HTR-8/SVneo (cell line): ENCODE measurements around the gene ZNF354C.

Experiments
- DNase-seq: peaks from one replicate; pipeline ENCODE4 v3.0.0; 2011; ENCODE audit warnings: low spot score, mixed read lengths; ENCODE audit not compliant: insufficient read length
- FAIRE-seq: peaks from 2 replicates; lab custom pipeline; 2011; peaks lifted over from hg19 to GRCh38; lab: Jason Lieb, UNC

Gene ZNF354C

DNA sequence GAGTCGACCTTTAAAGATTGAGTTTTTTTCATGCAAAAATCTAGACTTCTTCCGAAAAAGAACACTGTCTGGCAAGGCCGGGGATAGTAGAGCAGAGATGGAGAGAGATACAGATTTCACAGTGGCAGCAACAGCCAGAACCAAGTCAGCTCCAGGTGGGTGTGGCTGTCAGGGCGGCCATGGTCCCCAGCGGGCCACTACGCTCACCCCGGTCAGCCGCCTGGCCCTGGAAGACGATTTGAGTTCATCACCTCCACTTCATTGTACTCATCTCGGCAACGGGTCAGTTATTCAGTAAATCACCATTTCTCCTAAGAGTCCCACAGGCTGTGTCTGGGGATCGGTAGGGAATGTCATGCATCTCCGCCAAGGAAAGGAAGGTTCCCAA, 53.0 kb downstream of the ZNF354C start:
- FAIRE-seq (no peak), DNase-seq (no peak)

DNA sequence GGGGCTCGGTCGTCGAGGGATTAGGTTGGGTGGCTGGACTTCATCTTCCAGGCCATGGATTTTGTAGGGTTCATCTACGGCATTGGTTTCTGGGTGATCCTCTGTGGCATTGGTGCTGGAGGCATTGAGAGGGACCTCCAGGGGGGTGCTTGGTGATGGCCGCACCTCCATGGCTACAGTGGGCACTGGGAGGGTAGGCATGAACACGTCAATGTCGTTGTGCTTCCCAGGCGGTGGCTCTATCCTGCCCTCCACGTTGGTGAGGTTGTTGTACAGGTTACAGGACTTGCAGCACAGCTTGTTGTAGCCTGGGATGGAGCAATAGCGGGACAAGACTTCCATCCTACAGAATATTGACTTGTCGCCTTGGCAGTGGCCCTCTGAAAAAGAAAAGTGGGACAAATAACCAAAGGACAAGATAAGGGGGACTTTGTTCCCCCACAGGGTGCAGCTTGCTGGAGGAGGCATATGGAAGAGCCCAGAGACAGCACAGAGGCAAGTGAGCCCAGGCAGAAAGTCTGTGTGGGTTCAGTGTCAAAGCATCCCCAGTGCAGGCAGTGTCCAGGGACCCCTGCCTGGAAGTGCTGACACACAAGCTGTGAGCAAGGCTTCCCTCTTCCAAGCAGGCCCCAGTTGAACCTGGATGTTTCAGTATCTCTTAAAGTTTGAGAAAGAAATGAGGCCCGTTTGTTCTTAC, 53.9 kb downstream of the ZNF354C start:
- DNase-seq, result no peak
- no peak for FAIRE-seq

DNA sequence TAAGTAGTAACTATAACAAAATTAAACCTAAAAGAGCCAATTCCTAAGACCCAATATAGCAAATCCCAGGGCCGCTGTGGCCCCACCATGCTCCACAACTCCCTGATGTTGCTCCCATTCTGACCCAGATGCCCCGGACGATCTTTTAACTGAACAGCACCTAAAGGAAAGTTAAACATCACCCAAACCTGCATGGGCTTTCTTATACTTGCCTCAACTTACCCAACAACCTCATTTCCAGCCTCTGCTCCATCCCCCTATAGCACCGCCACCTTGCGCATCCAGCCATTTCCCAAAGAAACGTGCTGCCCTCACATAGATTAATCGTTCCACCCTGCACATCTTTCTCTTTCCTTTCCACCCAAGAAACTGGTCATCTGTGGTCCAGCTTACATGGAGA, 54.6 kb downstream of the ZNF354C start:
- DNase-seq (no peak), FAIRE-seq (no peak)

- no peak for FAIRE-seq
- no peak for DNase-seq
These were observed 55.1 kb downstream of the ZNF354C start for GRCh38 chr5:179115307-179115706.

GRCh38 chr5:179115845-179116524, 55.8 kb downstream of the ZNF354C start:
- DNase-seq, result no peak
- FAIRE-seq, result no peak

GRCh38 chr5:179118338-179118737, 58.2 kb downstream of the ZNF354C start:
- DNase-seq (no peak), FAIRE-seq (no peak)

- FAIRE-seq, result no peak
- DNase-seq, result no peak
These were observed 58.7 kb downstream of the ZNF354C start for GRCh38 chr5:179118756-179119414.

DNA sequence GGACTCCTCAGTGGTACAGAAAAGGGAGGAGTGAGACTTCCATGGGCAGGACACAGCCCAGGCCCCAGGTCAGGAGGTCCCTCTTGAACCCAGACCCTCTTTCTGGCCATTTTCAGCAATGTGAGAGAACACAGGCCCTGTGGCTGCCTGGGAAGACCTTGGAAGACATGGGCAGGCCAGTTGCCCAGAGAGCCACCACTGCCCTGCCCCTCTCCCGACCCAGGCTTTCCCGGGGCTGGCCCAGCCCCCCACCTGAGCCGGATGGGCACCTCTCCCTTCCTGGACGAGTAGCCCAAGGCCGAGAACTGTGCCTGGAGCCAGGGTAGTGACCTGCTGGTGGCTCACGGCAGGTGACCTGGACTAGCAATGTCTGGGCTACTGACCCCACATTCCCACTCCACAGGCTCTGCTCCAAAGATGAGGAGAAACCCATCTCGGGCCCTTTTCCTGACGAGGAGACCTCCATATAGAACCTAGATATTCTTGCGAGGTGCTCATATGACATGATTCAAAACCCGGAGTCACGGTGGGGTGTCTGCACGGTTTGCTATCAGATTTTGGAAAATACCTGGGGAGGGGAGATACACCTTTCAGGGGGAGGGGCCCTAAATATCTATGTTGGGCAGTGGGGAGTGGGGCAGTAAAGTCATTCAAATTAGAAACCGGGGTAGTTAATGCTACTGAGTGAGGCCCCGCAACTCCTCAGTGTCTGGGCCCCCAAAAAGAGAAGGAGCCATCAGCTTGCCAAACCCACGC, 59.4 kb downstream of the ZNF354C start:
- FAIRE-seq (no peak), DNase-seq (no peak)

GRCh38 chr5:179120421-179120861, 60.3 kb downstream of the ZNF354C start:
- DNase-seq, result no peak
- no peak for FAIRE-seq

- FAIRE-seq (no peak), DNase-seq (no peak)
These were observed 60.9 kb downstream of the ZNF354C start for GRCh38 chr5:179120951-179121666.

- DNase-seq (no peak), FAIRE-seq (no peak)
These were observed 61.5 kb downstream of the ZNF354C start for GRCh38 chr5:179121667-179122111.

GRCh38 chr5:179122411-179123108, 62.4 kb downstream of the ZNF354C start:
- DNase-seq (no peak), FAIRE-seq (no peak)

- DNase-seq, result no peak
- no peak for FAIRE-seq
These were observed 62.9 kb downstream of the ZNF354C start for GRCh38 chr5:179123109-179123426.

GRCh38 chr5:179123491-179124272, 63.5 kb downstream of the ZNF354C start:
- no peak for FAIRE-seq
- DNase-seq, result no peak

DNA sequence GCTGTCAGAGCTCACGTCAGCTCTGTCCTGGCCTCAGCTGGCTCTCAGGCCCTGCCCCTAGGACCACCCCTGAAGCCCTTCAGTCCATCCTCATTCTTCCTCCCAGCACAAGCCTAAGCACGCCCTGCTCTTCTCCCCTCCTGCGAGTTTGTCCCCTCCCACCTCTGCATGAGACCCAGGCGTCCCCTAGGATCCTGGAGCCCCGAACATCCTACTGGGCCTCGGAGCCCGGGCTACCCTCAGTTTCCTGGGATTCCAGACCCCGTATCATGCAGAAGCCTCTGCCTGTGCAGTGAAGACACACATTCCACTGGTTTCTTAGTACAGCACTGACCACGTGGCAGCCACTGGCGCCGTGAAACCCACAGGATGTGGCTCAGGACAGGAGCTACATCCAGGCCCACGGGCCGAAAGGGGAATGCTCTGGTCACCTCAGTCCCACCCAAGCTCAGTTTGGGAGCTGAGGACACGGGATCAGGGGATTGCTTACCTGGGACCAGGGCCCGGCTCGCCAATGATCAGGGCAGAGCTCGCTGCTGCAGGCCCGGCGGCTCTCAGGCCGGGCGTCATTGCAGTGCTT, 64.2 kb downstream of the ZNF354C start:
- no peak for DNase-seq
- FAIRE-seq, result no peak

GRCh38 chr5:179124853-179125788, 64.9 kb downstream of the ZNF354C start:
- FAIRE-seq (no peak), DNase-seq (no peak)

DNA sequence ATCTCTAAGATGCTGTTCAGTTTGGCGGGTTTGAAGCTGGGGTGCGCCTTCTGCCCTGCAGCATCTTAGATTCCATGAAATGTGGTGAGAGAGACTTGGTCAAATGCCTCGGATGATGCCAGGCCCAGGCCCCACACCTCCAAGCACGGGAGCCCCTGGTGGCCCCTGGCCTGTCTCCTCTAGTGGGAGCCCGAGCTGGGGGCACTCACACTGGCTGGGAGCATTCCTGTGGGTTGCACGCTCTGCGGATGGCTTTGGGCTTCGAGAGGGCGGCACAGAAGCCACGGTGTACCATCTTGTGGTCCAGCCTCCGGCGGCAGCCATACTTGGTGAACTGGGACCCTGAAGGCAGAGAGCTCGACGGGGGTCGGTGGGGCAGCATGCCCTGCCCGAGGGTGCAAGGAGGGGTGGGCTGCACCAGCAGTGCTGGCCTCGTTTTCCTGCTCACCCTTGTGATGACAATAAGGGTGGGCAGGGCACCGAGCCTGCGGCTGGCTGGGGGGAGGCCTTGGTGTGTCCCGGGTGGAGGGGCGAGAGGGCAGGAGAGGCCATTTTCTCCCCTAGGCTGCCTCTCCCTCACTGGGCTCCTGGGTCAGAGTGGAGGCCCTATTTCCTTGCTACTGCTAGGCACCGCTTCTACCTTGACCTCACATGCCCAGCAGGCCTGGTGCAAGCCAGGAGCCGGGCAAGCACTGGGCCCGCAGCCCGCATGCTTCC, 65.8 kb downstream of the ZNF354C start:
- no peak for DNase-seq
- no peak for FAIRE-seq
